Body of pancreas (tissue), 4 donors: ENCODE data around the gene RAB40A.

ENCODE experiments used
- CTCF ChIP-seq, 7 experiments: fragments of 450-650 bp in 4 of 7; fragments of 200-600 bp in 3 of 7; sonication (generic) in 3 of 7; IDR thresholded peaks; one replicate each; pipeline ENCODE4 v1.5.1; 2016 to 2019; ENCODE audit warnings: antibody characterized with exemption in 7 of 7
- POLR2A ChIP-seq, 3 donors: fragments of 450-650 bp; IDR thresholded peaks; one replicate each; pipeline ENCODE4 v1.6.1; 2016; ENCODE audit warnings: antibody characterized with exemption in 3 of 3, mild to moderate bottlenecking in 2 of 3

GRCh38 chrX:103495786-103496185 lies 23.5 kb downstream of the RAB40A start:
- TF ChIP-seq POLR2A (IDR thresholded peaks at IDR 0.05) (no peak), CTCF (IDR thresholded peaks at IDR 0.05) (no peak)
